HG02571 (cell line): ENCODE measurements around the gene SP3.
"Not testable (repeated sequence)": the region's sequence is repeated elsewhere in the genome, so short reads cannot be mapped to it uniquely, and the experiment has no call there.

Experiments used
- ATAC-seq: cut with Tn5 transposase; IDR thresholded peaks from one replicate; pipeline ENCODE4 v1.9.1; 2021; ENCODE audit warnings: mild to moderate bottlenecking, moderate library complexity; ENCODE audit not compliant: unreplicated experiment

Gene SP3

GRCh38 chr2:173892341-173892740 lies 72.8 kb downstream of the SP3 start:
- ATAC-seq = no peak

GRCh38 chr2:173891315-173892037 lies 73.7 kb downstream of the SP3 start:
- no peak for ATAC-seq

DNA sequence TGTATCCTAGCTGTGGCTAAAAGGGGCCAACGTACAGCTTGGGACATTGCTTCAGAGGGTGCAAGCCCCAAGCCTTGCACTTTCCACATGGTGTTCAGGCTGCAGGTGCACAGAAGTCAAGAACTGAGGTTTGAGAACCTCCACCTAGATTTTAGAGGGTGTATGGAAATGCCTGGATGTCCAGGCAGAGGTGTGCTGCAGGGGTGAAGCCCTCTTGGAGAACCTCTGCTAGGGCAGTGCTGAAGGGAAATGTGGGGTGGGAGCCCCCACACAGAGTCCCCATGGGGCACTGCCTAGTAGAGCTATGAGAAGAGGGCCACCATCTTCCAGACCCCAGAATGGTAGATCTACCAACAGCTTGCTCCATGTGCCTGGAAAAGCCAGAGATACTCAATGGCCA lies 75.7 kb downstream of the SP3 start:
- not testable (repeated sequence) for ATAC-seq

- ATAC-seq = no peak
These were observed 78.6 kb downstream of the SP3 start for GRCh38 chr2:173886613-173887012.

DNA sequence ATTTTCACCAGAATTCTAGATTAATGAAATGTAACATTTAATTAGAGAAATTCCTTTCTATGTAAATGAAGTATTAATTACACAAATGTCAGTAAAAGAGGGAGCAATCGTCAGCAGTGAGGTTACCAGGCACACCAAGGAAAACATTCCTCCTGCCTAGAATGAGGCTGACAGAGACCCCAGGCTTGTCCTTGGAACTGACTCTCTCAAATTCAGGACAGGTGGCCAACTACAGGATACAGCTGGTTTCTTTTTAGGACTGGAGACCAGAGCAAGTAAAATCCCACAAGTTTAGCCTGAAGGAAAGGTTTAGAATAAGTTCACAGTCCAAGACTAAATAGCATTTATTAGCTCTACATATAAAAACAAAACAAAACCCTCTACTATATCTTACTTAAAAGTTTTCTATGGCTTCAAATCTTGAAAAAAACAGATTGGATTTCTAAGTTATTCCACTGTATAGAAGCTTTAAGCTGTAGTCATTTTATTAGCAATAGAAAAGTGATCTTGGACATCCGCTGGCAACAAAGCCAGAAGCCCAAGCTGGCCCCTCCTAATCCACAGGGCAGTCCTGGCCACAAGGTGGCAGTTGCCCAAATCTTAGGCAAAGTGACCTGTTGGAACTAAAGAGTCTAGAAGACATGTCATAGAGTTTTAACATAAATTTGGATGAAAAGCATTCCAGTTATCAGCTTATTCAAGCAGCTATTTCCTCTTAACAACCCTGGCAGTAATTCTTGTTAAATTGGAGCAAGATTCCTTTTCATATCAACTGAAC lies 81.0 kb downstream of the SP3 start:
- no peak for ATAC-seq

- ATAC-seq = no peak
These were observed 83.3 kb downstream of the SP3 start for GRCh38 chr2:173881886-173882285.

GRCh38 chr2:173881461-173881860 lies 83.7 kb downstream of the SP3 start:
- no peak for ATAC-seq

DNA sequence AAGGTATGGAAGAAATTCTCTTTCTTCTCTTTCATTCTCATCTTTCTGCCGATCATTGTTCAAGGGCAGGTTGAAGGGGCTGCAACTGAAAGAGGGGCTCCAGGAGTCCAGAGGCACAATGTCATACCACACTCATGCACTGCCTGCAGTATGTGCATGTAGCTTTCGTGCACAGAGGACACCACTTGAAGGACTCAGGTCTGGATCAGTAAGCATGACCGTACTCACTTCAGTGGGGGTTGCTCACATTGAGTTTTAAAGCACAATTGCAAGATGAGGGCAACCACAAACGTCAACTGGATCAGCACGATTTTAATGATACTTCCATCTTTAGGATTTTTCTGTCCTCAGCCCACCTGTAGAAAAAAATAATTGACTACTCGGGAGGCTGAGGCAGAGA lies 84.6 kb downstream of the SP3 start:
- no peak for ATAC-seq

DNA sequence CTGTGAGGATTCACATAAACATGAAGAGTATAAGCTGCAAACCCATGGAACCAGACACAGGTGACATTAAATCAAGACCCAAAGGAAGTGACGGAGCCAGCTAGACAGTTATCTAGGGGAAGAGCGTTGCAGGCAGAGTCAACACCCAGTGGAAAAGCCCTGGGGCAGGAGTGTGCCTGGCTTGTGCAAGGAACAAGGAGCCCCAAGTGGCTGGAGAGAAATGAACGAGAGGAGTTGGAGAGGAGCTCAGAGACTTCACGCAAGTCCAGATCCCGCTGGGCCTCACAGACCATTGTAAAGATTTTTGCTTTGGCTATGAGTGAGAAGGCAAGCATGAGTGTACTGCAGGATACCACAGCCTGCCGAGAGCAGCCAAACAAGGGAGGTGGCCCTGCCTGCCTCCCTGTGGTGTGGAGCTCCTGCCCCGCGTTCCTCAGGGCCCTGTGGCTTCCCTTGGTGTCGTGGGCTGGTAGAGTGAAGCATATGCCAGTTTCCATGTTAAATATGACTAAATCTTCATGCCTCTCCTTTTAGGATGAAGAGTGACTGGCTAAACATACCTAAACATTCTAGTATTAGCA lies 88.2 kb downstream of the SP3 start:
- ATAC-seq = no peak

- ATAC-seq = peak; percentile 64
These were observed 90.3 kb downstream of the SP3 start for GRCh38 chr2:173874894-173875237.

DNA sequence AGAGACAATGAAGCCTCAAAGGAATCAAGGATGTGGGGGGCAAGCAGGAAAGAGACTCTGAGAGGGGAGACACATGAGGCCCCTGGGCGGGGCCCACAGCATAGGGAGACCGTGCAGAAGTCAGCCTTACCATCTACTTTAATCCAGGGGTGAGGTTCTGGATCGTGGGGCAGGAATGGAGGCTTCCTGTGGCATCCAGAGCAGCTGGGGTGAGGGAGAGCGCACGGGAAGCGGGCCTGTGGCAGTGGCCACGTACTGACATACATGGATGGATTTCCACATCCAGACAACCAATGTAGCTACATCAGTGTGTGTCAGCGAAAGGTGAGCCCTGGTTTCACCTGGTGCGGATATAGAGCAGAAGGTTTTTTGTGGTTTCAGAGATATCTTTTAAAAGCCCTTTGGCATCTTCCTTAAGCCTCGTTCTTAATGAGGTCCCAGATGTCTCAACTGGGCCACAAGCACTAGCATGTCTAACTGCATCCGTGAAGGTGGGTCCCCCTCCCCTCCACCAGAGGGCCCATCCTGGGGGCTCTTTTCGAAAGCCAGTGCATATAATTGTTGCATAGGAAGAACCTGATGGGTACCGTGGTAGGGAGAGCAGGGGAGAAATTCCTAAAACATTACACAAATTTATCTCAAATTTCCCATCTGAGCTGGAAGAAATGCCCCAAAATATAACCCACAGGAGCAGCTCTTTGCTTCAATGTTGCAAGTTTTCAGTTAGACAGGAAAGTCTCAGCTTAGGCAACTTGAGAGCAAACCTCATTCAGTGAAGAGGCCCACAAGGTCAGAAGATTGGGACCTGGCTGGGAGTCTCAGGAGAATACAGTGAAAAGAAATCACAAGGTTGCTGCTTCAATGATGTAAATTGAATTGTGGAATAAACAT lies 90.9 kb downstream of the SP3 start:
- ATAC-seq = peak; percentile 23

GRCh38 chr2:173872714-173873113 lies 92.5 kb downstream of the SP3 start:
- no peak for ATAC-seq

- ATAC-seq = no peak
These were observed 95.6 kb downstream of the SP3 start for GRCh38 chr2:173869244-173870229.

- ATAC-seq = no peak
These were observed 96.8 kb downstream of the SP3 start for GRCh38 chr2:173868406-173868805.

GRCh38 chr2:173866874-173867618 lies 98.1 kb downstream of the SP3 start:
- ATAC-seq = no peak

DNA sequence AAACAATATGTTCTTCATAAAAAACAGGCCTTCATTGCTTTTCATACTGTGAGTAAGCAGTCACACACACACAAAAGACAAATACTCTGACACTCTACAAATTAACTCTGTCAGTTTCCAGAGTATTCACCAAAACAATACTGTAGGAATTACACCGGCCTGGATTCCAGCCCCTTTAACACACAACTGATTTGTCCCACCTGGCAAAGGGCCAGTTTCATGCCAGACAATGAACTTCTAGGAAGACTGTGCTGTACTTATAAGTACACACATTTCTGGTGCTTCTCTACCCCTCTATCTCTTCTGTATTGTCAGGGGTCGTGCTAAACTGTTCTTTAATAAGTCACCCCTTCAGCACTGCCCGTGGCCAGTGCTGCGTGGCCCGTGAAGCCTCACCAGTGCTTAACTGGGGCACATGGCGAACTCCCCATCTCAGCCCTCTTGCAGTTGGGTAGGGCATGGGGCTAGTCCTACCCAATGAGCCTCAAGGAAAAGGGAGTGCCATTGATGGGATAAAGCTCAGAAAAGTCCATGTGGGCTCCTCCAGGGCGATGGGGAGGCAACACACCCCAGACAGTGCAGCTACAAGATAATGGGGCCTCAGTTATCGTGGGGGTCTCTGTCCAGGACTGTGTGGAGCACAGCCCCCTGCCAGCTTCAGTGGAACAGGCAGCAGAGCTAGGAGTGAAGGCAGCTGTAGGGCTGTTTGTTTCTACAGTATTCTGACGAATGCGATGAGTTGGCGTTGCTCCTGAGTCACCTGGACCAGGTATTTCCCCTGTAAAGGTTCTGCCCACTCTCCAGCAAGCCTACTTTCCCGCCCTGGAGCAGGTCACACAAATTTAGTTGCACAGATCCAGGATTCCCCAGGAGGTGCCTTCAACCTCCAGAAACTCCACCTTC lies 99.0 kb downstream of the SP3 start:
- no peak for ATAC-seq

- ATAC-seq = no peak
These were observed 102.5 kb downstream of the SP3 start for GRCh38 chr2:173862612-173863217.

DNA sequence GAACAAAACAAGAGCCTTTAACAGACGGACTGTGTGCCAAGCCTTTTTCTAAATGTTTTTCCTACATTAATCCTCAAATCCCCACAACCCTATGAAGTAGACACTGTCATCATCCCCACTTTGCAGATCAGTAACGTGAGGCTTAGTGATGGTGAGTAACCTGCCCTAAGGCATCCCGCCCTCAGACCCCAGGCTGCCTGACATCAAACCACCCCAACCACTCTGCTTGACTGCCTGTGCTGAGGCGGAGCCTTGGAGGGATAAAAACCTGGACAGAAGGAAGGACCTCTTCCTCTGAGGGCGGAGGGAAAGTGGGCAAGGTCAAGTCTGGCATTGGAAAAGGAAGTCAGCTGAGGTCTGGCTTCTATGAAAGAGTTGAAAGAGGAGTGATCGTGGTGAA lies 104.6 kb downstream of the SP3 start:
- no peak for ATAC-seq
